HepG2 (cell line): ENCODE data around the gene PXMP4. TPM values are rescaled to one million over a fixed set of nuclear protein-coding genes. Genes with fewer than 3 reads are reported as not detected.
A peak's percentile ranks its signal among the peaks of the same experiment; 100 is the strongest.

ENCODE experiments used
- DMAP1 ChIP-seq: IDR thresholded peaks from 2 replicates; pipeline ENCODE4 v1.6.1; 2016
- GLI4 ChIP-seq: sonication (generic); formaldehyde crosslinking; IDR thresholded peaks from 2 replicates; pipeline ENCODE4 v1.5.1; 2020; ENCODE audit warnings: missing genetic modification reagents, mild to moderate bottlenecking, moderate library complexity, borderline replicate concordance
- JDP2 ChIP-seq: sonication (generic); formaldehyde crosslinking; IDR thresholded peaks from 2 replicates; pipeline ENCODE4 v1.8.1; 2022; ENCODE audit warnings: missing genetic modification reagents, borderline replicate concordance
- KAT8 ChIP-seq: IDR thresholded peaks from 2 replicates; pipeline ENCODE4 v1.6.1; 2016; ENCODE audit warnings: missing genetic modification reagents, missing compliant biosample characterization
- KLF16 ChIP-seq, 2 experiments: sonication (generic) in 1 of 2; formaldehyde crosslinking in 1 of 2; IDR thresholded peaks; 2 replicates each; pipeline versions ENCODE4 v1.6.1 to v1.8.0; 2016 to 2023; ENCODE audit warnings: missing genetic modification reagents in 2 of 2, missing compliant biosample characterization in 1 of 2
- RAD51 ChIP-seq: fragments of 450-650 bp; IDR thresholded peaks from 2 replicates; pipeline ENCODE4 v1.6.1; 2016; ENCODE audit warnings: borderline replicate concordance
- SAP130 ChIP-seq: IDR thresholded peaks from 2 replicates; pipeline ENCODE4 v1.6.1; 2016; ENCODE audit warnings: low read depth
- SOX13 ChIP-seq, 3 experiments: fragments of 450-650 bp in 1 of 3; sonication (generic) in 1 of 3; formaldehyde crosslinking in 1 of 3; IDR thresholded peaks in 2 of 3; conservative IDR thresholded peaks in 1 of 3; 2 replicates each; pipeline versions ENCODE4 v1.5.0 to v1.6.1; 2016 to 2020; ENCODE audit warnings: antibody characterized with exemption in 1 of 3, mild to moderate bottlenecking in 1 of 3, missing compliant biosample characterization in 1 of 3, missing genetic modification reagents in 1 of 3, moderate library complexity in 1 of 3
- SOX6 ChIP-seq, 2 experiments: fragments of 450-650 bp in 1 of 2; sonication (generic) in 1 of 2; formaldehyde crosslinking in 1 of 2; IDR thresholded peaks; 2 replicates each; pipeline versions ENCODE4 v1.4.0 to v1.6.1; 2017 to 2020; ENCODE audit warnings: antibody characterized with exemption in 1 of 2, mild to moderate bottlenecking in 1 of 2, missing genetic modification reagents in 1 of 2
- SP140L ChIP-seq: sonication (generic); formaldehyde crosslinking; IDR thresholded peaks from 2 replicates; pipeline ENCODE4 v1.4.0; 2020; ENCODE audit warnings: missing genetic modification reagents, borderline replicate concordance
- THYN1 ChIP-seq: sonication (generic); formaldehyde crosslinking; IDR thresholded peaks from 2 replicates; pipeline ENCODE4 v1.8.1; 2023; ENCODE audit warnings: low read depth, mild to moderate bottlenecking, moderate library complexity, missing genetic modification reagents, borderline replicate concordance
- XRCC5 ChIP-seq: fragments of 200-400 bp; formaldehyde crosslinking; optimal IDR thresholded peaks from 2 replicates; pipeline ENCODE3; 2017; ENCODE audit warnings: mild to moderate bottlenecking, low read length
- ZNF20 ChIP-seq: sonication (generic); formaldehyde crosslinking; IDR thresholded peaks from 2 replicates; pipeline ENCODE4 v1.4.0; 2020; ENCODE audit warnings: mild to moderate bottlenecking, moderate library complexity, missing genetic modification reagents
- ZNF501 ChIP-seq: sonication (generic); formaldehyde crosslinking; IDR thresholded peaks from 2 replicates; pipeline ENCODE4 v1.5.1; 2020; ENCODE audit warnings: mild to moderate bottlenecking, moderate library complexity, missing genetic modification reagents
- ZNF674 ChIP-seq: sonication (generic); formaldehyde crosslinking; IDR thresholded peaks from 2 replicates; pipeline ENCODE4 v1.5.0; 2020; ENCODE audit warnings: low read depth, mild to moderate bottlenecking, missing genetic modification reagents
- ZNF776 ChIP-seq: sonication (generic); formaldehyde crosslinking; IDR thresholded peaks from 2 replicates; pipeline ENCODE4 v1.4.0; 2020; ENCODE audit warnings: mild to moderate bottlenecking, missing genetic modification reagents
- polyA plus RNA-seq, 8 experiments: library from polyadenylated mRNA; depleted of rRNA in 3 of 8; stranded (reverse) in 7 of 8; unstranded in 1 of 8; fragments of >200 nt; fragmentation: Illumina TruSeq in 4 of 8; extraction: Trizol in 4 of 8; gene quantifications; 2 replicates each; pipeline versions ENCODE4 v1.2.1 to v1.2.3, GENCODE V29; 2011 to 2016; ENCODE audit warnings: low read depth in 4 of 8, missing spikeins in 1 of 8, mixed read lengths in 1 of 8; ENCODE audit not compliant: insufficient read depth in 1 of 8
- total RNA-seq, 5 experiments: library from RNA; depleted of rRNA; stranded (reverse); fragments of >200 nt; fragmentation: Illumina TruSeq; extraction: Trizol; gene quantifications; 2 replicates each; pipeline ENCODE4 v1.2.3, GENCODE V29; 2016; ENCODE audit warnings: low read depth in 1 of 5
- TF ChIP-seq, protein P1 (sequence below): sonication (generic); formaldehyde crosslinking; IDR thresholded peaks from 2 replicates; pipeline ENCODE4 v1.5.0; 2020; ENCODE audit warnings: mild to moderate bottlenecking, missing genetic modification reagents, borderline replicate concordance
- TF ChIP-seq, protein P2 (sequence below): sonication (generic); formaldehyde crosslinking; IDR thresholded peaks from 2 replicates; pipeline ENCODE4 v1.5.1; 2020; ENCODE audit warnings: missing genetic modification reagents, mild to moderate bottlenecking, borderline replicate concordance
- TF ChIP-seq, protein P3 (sequence below): sonication (generic); formaldehyde crosslinking; IDR thresholded peaks from 2 replicates; pipeline ENCODE4 v1.4.0; 2020; ENCODE audit warnings: mild to moderate bottlenecking, missing genetic modification reagents
- TF ChIP-seq, protein P4 (sequence below): IDR thresholded peaks from 2 replicates; pipeline ENCODE4 v1.6.1; 2016; ENCODE audit warnings: missing genetic modification reagents, missing compliant biosample characterization

Gene PXMP4
- total and polyA plus RNA-seq, 2 of the 13 experiments (the other 11 are each of a cell fraction or from before 2014, with no cell fraction given), result not detected

DNA sequence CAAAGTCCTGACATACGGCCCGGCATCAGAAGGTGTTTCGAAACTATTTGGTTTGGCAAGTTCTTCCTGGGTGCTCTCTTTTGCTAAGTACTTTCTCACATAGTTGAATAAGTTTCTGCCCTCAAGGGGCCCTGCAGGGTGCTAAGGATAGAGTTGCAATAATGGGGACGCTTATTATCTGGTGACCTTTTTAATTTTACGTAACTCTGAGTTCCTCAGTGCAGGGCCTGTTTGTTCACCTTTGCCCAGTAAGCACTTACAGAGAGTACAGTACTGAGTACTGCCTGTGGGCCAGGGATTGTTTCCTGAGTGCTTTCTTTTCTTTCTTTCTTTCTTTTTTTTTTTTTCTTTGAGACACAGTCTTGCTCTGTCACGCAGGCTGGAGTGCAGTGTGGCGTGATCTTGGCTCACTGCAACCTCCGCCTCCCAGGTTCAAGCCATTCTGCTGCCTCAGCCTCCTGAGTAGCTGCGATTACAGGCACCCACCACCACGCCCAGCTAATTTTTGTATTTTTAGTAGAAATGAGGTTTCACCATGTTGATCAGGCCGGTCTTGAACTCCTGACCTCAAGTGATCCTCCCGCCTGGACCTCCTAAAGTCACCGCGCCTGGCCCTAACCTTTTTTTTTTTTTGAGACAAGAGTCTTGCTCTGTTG is 4.5 kb upstream of the PXMP4 start (continued):
- TF ChIP-seq, protein P1, sequence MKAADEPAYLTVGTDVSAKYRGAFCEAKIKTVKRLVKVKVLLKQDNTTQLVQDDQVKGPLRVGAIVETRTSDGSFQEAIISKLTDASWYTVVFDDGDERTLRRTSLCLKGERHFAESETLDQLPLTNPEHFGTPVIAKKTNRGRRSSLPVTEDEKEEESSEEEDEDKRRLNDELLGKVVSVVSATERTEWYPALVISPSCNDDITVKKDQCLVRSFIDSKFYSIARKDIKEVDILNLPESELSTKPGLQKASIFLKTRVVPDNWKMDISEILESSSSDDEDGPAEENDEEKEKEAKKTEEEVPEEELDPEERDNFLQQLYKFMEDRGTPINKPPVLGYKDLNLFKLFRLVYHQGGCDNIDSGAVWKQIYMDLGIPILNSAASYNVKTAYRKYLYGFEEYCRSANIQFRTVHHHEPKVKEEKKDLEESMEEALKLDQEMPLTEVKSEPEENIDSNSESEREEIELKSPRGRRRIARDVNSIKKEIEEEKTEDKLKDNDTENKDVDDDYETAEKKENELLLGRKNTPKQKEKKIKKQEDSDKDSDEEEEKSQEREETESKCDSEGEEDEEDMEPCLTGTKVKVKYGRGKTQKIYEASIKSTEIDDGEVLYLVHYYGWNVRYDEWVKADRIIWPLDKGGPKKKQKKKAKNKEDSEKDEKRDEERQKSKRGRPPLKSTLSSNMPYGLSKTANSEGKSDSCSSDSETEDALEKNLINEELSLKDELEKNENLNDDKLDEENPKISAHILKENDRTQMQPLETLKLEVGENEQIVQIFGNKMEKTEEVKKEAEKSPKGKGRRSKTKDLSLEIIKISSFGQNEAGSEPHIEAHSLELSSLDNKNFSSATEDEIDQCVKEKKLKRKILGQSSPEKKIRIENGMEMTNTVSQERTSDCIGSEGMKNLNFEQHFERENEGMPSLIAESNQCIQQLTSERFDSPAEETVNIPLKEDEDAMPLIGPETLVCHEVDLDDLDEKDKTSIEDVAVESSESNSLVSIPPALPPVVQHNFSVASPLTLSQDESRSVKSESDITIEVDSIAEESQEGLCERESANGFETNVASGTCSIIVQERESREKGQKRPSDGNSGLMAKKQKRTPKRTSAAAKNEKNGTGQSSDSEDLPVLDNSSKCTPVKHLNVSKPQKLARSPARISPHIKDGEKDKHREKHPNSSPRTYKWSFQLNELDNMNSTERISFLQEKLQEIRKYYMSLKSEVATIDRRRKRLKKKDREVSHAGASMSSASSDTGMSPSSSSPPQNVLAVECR, result peak; percentile 47; the same call in 1 of the 2 replicates
- no peak for TF ChIP-seq GLI4 (CRISPR knock-in tag)
- TF ChIP-seq ZNF20, result peak; percentile 98
- peak; percentile 66; the same call in 1 of the 2 replicates for TF ChIP-seq SOX13 (IDR thresholded peaks at IDR 0.05)
- peak in 1 of 2 experiments; percentile 95; a peak in 2 of 4 replicates for TF ChIP-seq SOX13 (CRISPR knock-in tag; conservative IDR thresholded peaks at IDR 0.05 in 1 of 2, IDR thresholded peaks at IDR 0.05 in 1 of 2)
- TF ChIP-seq, protein P2, sequence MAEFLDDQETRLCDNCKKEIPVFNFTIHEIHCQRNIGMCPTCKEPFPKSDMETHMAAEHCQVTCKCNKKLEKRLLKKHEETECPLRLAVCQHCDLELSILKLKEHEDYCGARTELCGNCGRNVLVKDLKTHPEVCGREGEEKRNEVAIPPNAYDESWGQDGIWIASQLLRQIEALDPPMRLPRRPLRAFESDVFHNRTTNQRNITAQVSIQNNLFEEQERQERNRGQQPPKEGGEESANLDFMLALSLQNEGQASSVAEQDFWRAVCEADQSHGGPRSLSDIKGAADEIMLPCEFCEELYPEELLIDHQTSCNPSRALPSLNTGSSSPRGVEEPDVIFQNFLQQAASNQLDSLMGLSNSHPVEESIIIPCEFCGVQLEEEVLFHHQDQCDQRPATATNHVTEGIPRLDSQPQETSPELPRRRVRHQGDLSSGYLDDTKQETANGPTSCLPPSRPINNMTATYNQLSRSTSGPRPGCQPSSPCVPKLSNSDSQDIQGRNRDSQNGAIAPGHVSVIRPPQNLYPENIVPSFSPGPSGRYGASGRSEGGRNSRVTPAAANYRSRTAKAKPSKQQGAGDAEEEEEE (CRISPR knock-in tag), result no peak
- no peak for TF ChIP-seq SOX6 (IDR thresholded peaks at IDR 0.05)
- peak; percentile 98 for TF ChIP-seq SOX6 (CRISPR knock-in tag; IDR thresholded peaks at IDR 0.05)
- TF ChIP-seq ZNF501, result 0 out of 2 replicates have a peak, but pooled peaks have one; percentile 27
- TF ChIP-seq RAD51, result no peak
- peak; percentile 40; the same call in 1 of the 2 replicates for TF ChIP-seq SAP130 (CRISPR knock-in tag)
- TF ChIP-seq KLF16 (CRISPR knock-in tag; IDR thresholded peaks at IDR 0.05), result peak in 1 of 2 experiments; percentile 79; a peak in 2 of 4 replicates
- no peak for TF ChIP-seq XRCC5
- 0 out of 2 replicates have a peak, but pooled peaks have one; percentile 47 for TF ChIP-seq DMAP1
- TF ChIP-seq THYN1 (CRISPR knock-in tag), result 0 out of 2 replicates have a peak, but pooled peaks have one; percentile 26
- TF ChIP-seq, protein P3, sequence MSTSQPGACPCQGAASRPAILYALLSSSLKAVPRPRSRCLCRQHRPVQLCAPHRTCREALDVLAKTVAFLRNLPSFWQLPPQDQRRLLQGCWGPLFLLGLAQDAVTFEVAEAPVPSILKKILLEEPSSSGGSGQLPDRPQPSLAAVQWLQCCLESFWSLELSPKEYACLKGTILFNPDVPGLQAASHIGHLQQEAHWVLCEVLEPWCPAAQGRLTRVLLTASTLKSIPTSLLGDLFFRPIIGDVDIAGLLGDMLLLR (CRISPR knock-in tag), result no peak
- TF ChIP-seq, protein P4, sequence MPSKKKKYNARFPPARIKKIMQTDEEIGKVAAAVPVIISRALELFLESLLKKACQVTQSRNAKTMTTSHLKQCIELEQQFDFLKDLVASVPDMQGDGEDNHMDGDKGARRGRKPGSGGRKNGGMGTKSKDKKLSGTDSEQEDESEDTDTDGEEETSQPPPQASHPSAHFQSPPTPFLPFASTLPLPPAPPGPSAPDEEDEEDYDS (CRISPR knock-in tag), result peak; percentile 35; the same call in 1 of the 2 replicates
- TF ChIP-seq ZNF674 (CRISPR knock-in tag), result no peak
- TF ChIP-seq SP140L (CRISPR knock-in tag), result 0 out of 2 replicates have a peak, but pooled peaks have one; percentile 73
- peak; percentile 73; the same call in 1 of the 2 replicates for TF ChIP-seq KAT8 (CRISPR knock-in tag)
- no peak for TF ChIP-seq JDP2
- no peak for TF ChIP-seq ZNF776 (CRISPR knock-in tag)
